ENCODE measurements around the gene PLA2G2C.

DNA sequence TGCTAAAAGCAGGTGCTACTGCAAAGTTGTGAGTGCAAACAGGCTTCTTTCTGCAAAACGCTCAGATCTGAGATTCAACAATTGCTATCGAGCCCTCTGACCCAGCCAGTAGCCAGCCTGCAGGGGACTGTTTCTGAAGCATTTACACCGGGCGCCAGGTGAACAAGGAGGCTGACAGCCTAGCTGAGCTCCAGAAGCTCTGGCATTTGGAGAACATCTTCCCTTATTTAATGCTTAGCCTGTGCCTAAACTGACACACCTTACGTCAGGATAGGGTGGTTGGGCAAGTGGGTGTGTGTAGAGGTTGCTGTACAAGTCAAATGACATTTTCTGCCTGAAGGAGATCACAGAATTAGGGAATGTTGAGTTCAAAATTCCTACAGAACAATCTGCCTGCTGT is 15.8 kb upstream of the PLA2G2C start:
- TF ChIP-seq, protein P1, sequence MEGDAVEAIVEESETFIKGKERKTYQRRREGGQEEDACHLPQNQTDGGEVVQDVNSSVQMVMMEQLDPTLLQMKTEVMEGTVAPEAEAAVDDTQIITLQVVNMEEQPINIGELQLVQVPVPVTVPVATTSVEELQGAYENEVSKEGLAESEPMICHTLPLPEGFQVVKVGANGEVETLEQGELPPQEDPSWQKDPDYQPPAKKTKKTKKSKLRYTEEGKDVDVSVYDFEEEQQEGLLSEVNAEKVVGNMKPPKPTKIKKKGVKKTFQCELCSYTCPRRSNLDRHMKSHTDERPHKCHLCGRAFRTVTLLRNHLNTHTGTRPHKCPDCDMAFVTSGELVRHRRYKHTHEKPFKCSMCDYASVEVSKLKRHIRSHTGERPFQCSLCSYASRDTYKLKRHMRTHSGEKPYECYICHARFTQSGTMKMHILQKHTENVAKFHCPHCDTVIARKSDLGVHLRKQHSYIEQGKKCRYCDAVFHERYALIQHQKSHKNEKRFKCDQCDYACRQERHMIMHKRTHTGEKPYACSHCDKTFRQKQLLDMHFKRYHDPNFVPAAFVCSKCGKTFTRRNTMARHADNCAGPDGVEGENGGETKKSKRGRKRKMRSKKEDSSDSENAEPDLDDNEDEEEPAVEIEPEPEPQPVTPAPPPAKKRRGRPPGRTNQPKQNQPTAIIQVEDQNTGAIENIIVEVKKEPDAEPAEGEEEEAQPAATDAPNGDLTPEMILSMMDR (conservative IDR thresholded peaks at IDR 0.05; ENCODE audit: low read depth in 2 of 2) = no peak
- TF ChIP-seq STAT1 (IDR thresholded peaks at IDR 0.05; ENCODE audit: unreplicated experiment) = no peak
- TF ChIP-seq, protein P2, sequence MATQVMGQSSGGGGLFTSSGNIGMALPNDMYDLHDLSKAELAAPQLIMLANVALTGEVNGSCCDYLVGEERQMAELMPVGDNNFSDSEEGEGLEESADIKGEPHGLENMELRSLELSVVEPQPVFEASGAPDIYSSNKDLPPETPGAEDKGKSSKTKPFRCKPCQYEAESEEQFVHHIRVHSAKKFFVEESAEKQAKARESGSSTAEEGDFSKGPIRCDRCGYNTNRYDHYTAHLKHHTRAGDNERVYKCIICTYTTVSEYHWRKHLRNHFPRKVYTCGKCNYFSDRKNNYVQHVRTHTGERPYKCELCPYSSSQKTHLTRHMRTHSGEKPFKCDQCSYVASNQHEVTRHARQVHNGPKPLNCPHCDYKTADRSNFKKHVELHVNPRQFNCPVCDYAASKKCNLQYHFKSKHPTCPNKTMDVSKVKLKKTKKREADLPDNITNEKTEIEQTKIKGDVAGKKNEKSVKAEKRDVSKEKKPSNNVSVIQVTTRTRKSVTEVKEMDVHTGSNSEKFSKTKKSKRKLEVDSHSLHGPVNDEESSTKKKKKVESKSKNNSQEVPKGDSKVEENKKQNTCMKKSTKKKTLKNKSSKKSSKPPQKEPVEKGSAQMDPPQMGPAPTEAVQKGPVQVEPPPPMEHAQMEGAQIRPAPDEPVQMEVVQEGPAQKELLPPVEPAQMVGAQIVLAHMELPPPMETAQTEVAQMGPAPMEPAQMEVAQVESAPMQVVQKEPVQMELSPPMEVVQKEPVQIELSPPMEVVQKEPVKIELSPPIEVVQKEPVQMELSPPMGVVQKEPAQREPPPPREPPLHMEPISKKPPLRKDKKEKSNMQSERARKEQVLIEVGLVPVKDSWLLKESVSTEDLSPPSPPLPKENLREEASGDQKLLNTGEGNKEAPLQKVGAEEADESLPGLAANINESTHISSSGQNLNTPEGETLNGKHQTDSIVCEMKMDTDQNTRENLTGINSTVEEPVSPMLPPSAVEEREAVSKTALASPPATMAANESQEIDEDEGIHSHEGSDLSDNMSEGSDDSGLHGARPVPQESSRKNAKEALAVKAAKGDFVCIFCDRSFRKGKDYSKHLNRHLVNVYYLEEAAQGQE (IDR thresholded peaks at IDR 0.05; ENCODE audit: unreplicated experiment) = no peak
- TF ChIP-seq POLR2AphosphoS5 (IDR thresholded peaks at IDR 0.05; ENCODE audit: low read depth) = no peak
- no peak for TF ChIP-seq EZH2 (IDR thresholded peaks at IDR 0.05; ENCODE audit: low read depth, unreplicated experiment)
- no peak for TF ChIP-seq NANOG (IDR thresholded peaks at IDR 0.05; ENCODE audit: borderline replicate concordance)
